T-cell (primary cell): ENCODE measurements around the gene ITGA5. TPM values are rescaled to one million over a fixed set of nuclear protein-coding genes. Genes with fewer than 3 reads are reported as not detected.
A peak's percentile ranks its signal among the peaks of the same experiment; 100 is the strongest.

Source experiments
- ATAC-seq, 4 experiments: fragments of 200-7000 bp in 3 of 4; fragments of 150-1000 bp in 1 of 4; cut with Tn5 transposase; replicated peaks in 1 of 4; 1 replicate in 3 of 4; 2 replicates in 1 of 4; pipeline ENCODE4 v1.10.0; 2021; ENCODE audit warnings: moderate library complexity in 3 of 4, mild to moderate bottlenecking in 2 of 4, moderate number of reproducible peaks in 1 of 4
- CTCF ChIA-PET, 2 donors: fragments of 300-600 bp; sonication (Branson Sonifier 250); formaldehyde crosslinking; loops; one replicate each; lab custom pipeline; 2022; ENCODE audit warnings: antibody characterized with exemption in 2 of 2; lab: Charles Lee
- POLR2A ChIA-PET, 2 donors: fragments of 300-600 bp; sonication (Branson Sonifier 250); formaldehyde crosslinking; loops; one replicate each; lab custom pipeline; 2022; ENCODE audit warnings: antibody characterized with exemption in 2 of 2; lab: Charles Lee
- DNase-seq, 35 experiments: peaks; one replicate each; pipeline versions ENCODE4 v3.0.0 to v3.0.0-alpha.2; 2013 to 2023
- H3K27ac ChIP-seq: one replicate; pipeline ENCODE4 v1.5.1; 2013; ENCODE audit warnings: low read length
- H3K27me3 ChIP-seq, 2 experiments: replicated peaks in 1 of 2; 1 replicate in 1 of 2; 2 replicates in 1 of 2; pipeline versions ENCODE4 v1.6.1 to v1.7.0; 2013; ENCODE audit warnings: low read length in 1 of 2, mixed read lengths in 1 of 2; ENCODE audit not compliant: control insufficient read depth in 2 of 2, insufficient read depth in 2 of 2; ENCODE audit errors: extremely low read depth in 1 of 2
- H3K36me3 ChIP-seq, 2 donors: 1 replicate in 1 of 2; 2 replicates in 1 of 2; pipeline versions ENCODE4 v1.6.1 to v1.7.0; 2013; ENCODE audit warnings: low read length in 1 of 2; ENCODE audit not compliant: control insufficient read depth in 2 of 2, insufficient read depth in 1 of 2; ENCODE audit errors: extremely low read depth in 1 of 2
- H3K4me1 ChIP-seq, 2 experiments: 1 replicate in 1 of 2; 2 replicates in 1 of 2; pipeline versions ENCODE4 v1.6.1 to v1.7.0; 2013; ENCODE audit warnings: low read length in 2 of 2, mixed read lengths in 1 of 2; ENCODE audit not compliant: insufficient read depth in 2 of 2, control insufficient read depth in 1 of 2; ENCODE audit errors: extremely low read depth in 1 of 2
- H3K4me3 ChIP-seq, 2 donors: 1 replicate in 1 of 2; 2 replicates in 1 of 2; pipeline versions ENCODE4 v1.5.1 to v1.7.0; 2013; ENCODE audit warnings: mild to moderate bottlenecking in 2 of 2, low read length in 1 of 2, moderate library complexity in 1 of 2; ENCODE audit not compliant: control insufficient read depth in 1 of 2; ENCODE audit errors: extremely low read depth in 1 of 2
- H3K9me3 ChIP-seq: 2 replicates; pipeline ENCODE4 v1.7.0; 2013
- H3K27ac Mint-ChIP-seq, 2 donors: one replicate each; pipeline ENCODE4 v1.8.0; 2020 to 2021; ENCODE audit warnings: mild to moderate bottlenecking in 2 of 2, mixed read lengths in 2 of 2
- H3K27me3 Mint-ChIP-seq, 2 donors: one replicate each; pipeline ENCODE4 v1.8.0; 2021 to 2022; ENCODE audit warnings: mixed read lengths in 2 of 2
- H3K36me3 Mint-ChIP-seq: one replicate; pipeline ENCODE4 v1.8.0; 2021; ENCODE audit warnings: mixed read lengths
- H3K4me1 Mint-ChIP-seq, 3 donors: one replicate each; pipeline ENCODE4 v1.8.0; 2020 to 2022; ENCODE audit warnings: mixed read lengths in 3 of 3, mild to moderate bottlenecking in 1 of 3
- H3K4me3 Mint-ChIP-seq, 3 donors: one replicate each; pipeline ENCODE4 v1.8.0; 2020 to 2022; ENCODE audit warnings: mild to moderate bottlenecking in 3 of 3, mixed read lengths in 3 of 3, moderate library complexity in 3 of 3
- H3K9me3 Mint-ChIP-seq, 3 donors: one replicate each; pipeline ENCODE4 v1.8.0; 2020 to 2022; ENCODE audit warnings: mixed read lengths in 3 of 3
- WGBS: methylation state at CpG from one replicate; pipeline ENCODE4 v1.1.5; 2013; ENCODE audit warnings: missing lambda C conversion rate; ENCODE audit not compliant: insufficient coverage; 5-methylcytosine and 5-hydroxymethylcytosine counted together
- total RNA-seq, 35 experiments: library from RNA in 6 of 35; stranded (reverse) in 6 of 35; fragments of 120-200 nt in 1 of 35; gene quantifications; one replicate each; pipeline versions ENCODE4 v1.2.1 to v1.2.4 and lab custom pipeline; 2013 to 2026

The ITGA5 gene
- total RNA-seq (100 to 1,000 TPM in 3 of 5 donors, 10 to 100 TPM in 2; 58.6 to 183 (median 169) TPM), total RNA-seq (lab: John Stamatoyannopoulos, UW) (23.4 to 582 (median 192) reads per million in 29 experiments)
- total RNA-seq (2013) = 74.4 TPM

DNA sequence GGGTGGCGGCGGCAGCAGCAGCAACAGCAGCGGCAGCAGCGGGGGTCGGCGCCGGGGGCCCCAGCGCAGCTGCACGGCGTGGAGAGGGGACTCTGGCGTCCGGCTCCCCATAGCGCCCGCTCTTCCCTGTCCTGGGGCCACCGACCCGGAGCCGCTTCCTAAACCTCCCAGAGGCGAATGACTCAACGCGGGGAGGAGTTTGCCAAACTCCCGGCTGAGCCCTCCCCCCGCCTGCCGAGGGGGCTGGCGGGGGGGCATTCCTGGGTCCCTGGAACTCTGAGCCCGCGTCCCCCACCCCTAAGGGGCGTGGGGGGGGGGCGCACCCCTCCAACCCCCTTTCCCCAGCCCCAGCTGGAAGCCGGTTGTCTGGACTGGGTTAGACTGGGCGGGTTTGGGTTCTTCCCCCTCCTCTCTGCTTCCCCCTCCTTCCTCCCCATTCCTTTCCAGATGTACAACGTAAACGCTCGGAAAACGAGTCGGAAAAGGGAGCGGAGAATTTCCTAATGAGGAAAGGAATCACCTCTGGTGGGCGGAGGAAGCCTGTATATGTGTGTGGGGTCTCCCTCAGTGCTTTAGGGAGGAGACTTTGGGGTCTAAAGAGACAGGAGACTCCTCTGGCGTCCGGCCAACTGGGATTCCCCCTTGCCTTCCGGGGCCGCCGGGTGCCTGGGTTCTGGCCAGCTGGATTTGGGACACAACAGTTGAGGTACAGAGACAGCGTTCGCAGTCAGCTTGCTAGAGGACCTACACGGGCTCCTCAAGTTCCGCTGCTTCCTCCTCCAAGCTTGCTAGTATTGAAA, at the start of gene ITGA5:
Gene ITGA5, minus strand, starts transcription at position 179 of the 800 bp plus-strand sequence. Its CDS starts 68 bp downstream, at position 111.
- ChIA-PET CTCF (interaction anchor here (0.6 to 5.3 kb wide), 4 partner anchors 16 to 204 kb away, joined by 3 to 40 read pairs (median 12); no protein-coding TSS in a partner anchor), POLR2A (interaction anchor here in 1 of 2 donors (1.5 kb wide), 1 partner anchor 20 kb away, joined by 7 read pairs; no protein-coding TSS in a partner anchor)
- ATAC-seq = peak; percentile 20 to 51 (median 37)
- Mint-ChIP-seq H3K27me3 (no peaks in the 10 kb centered on the region), H3K4me1 (peaks cover 53 to 69% (median 64%) of the 10 kb centered on the region in 3 donors), H3K27ac (peak within 1 kb of the TSS; percentile 97 to 98), H3K4me3 (peak within 1 kb of the TSS; percentile 81 to 97 (median 95)), H3K36me3 (no peaks in the 10 kb centered on the region), H3K9me3 (no peaks in the 10 kb centered on the region)
- H3K4me1 ChIP-seq = peaks cover 29 to 61% of the 10 kb centered on the region in 2 experiments
- H3K36me3 ChIP-seq = no peaks in the 10 kb centered on the region
- peaks cover 0 to 14% of the 10 kb centered on the region in 2 experiments for H3K27me3 ChIP-seq
- 12% methylated on average over 26 of the region's 46 CpGs for WGBS
- DNase-seq = peak in 7 of 35 experiments; percentile 20 to 65 (median 44)
- peak within 1 kb of the TSS; percentile 83 to 94 for H3K4me3 ChIP-seq
- H3K27ac ChIP-seq = peak within 1 kb of the TSS; percentile 91
- H3K9me3 ChIP-seq = no peaks in the 10 kb centered on the region

DNA sequence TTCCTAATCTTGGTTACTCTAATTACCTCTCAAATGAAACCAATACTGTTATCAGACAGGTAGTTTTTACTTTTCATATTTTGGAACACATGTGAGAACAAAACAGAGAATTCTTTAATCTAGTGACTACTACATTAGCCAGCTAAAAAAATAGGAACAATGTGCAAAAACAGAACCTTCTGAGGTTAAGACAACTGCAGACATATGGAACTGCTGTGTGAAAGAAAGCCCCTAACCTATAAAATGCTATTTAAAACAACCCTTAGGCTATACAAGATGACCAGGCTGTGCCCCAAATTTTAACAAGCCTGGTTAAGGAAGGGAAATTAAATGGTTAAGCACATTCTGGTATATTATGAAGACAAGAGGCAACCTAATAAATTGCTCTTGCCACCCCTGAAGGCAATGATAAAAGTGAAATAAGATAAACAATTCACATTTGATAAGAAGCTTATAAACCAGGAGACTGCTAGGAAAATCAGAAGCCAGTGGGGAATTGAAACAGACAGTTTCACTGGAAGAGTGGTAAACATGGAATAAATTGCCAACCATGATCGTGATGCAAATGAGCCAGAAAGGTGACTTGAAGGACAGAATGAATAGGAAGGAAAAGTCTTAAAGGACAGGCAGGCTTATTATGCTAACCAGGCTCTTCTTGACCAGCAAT, 46.9 kb upstream of the ITGA5 start:
- DNase-seq (no peak), ATAC-seq (no peak)
- no peak overlapping the region for H3K27ac Mint-ChIP-seq
- ChIA-PET POLR2A (no interaction called here), CTCF (interaction anchor here in 1 of 2 donors (0.7 kb wide), 1 partner anchor 203 kb away, joined by 3 read pairs; no protein-coding TSS in a partner anchor)
- no peaks in the 10 kb centered on the region for H3K36me3 Mint-ChIP-seq
- Histone ChIP-seq H3K9me3 (no peaks in the 10 kb centered on the region), H3K27ac (no peak overlapping the region), H3K27me3 (peaks cover 0 to 3% of the 10 kb centered on the region in 2 experiments), H3K4me3 (no peak overlapping the region), H3K36me3 (no peaks in the 10 kb centered on the region), H3K4me1 (no peaks in the 10 kb centered on the region)
- H3K27me3 Mint-ChIP-seq = peaks cover 17 to 19% of the 10 kb centered on the region in 2 donors
- H3K9me3 Mint-ChIP-seq = no peaks in the 10 kb centered on the region
- no peak overlapping the region for H3K4me3 Mint-ChIP-seq
- H3K4me1 Mint-ChIP-seq = no peaks in the 10 kb centered on the region
- WGBS = 57% methylated on average over 1 of the region's 1 CpG

DNA sequence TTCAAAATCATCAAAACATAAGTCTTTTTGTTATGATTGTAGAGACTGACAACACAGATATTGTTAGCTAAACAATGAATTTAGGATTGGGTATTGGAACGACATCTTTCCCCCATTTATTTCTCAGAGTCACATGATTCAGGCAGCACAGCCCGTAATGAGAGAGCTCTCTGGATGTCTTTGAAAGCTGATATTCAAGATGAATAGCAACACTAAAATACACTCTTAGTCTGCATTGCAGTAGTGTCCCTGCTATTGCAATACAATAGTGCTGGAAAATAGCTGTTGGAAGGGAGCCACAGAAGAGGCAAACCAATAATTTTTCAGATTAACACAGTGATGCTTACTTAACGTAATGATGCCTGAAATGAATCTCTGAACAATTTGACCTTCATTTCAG, 44.4 kb upstream of the ITGA5 start:
- CTCF ChIA-PET = interaction anchor here in 1 of 2 donors (1.8 kb wide), 1 partner anchor 24 kb away, joined by 4 read pairs; no protein-coding TSS in a partner anchor
- peaks cover 0 to 3% of the 10 kb centered on the region in 2 experiments for H3K27me3 ChIP-seq
- ATAC-seq (no peak), DNase-seq (no peak)
- no peak overlapping the region for H3K27ac ChIP-seq
- Mint-ChIP-seq H3K9me3 (no peaks in the 10 kb centered on the region), H3K4me1 (no peaks in the 10 kb centered on the region), H3K27ac (no peak overlapping the region), H3K4me3 (no peak overlapping the region), H3K27me3 (peaks cover 19 to 20% of the 10 kb centered on the region in 2 donors), H3K36me3 (no peaks in the 10 kb centered on the region)
- no peaks in the 10 kb centered on the region for H3K36me3 ChIP-seq
- H3K4me1 ChIP-seq = no peaks in the 10 kb centered on the region
- WGBS = 100% methylated on average over 1 of the region's 3 CpGs
- no peaks in the 10 kb centered on the region for H3K9me3 ChIP-seq
- POLR2A ChIA-PET = interaction anchor here in 1 of 2 donors (0.6 kb wide), 2 partner anchors 455 to 522 kb away, joined by 4 to 8 read pairs; partner anchors contain the start of gene HOXC8
- no peak overlapping the region for H3K4me3 ChIP-seq

DNA sequence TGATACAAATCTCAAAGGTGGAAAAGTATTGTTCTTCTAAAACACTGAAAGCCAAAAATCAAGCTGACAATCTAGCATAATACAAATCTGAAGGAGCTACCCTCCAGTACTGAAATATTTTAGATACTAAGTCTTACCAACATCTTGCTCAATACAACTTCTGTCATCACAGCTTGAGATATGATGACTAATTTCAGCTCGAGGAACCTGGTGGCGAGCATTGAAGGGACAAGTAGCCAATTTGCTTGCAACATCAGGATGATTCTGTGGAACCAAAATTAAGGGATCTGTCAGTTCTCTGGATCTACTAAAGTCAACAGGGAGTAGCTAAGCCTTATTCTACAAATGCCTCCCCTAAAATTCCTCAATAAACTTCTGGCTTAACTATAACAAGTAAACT, 44.0 kb upstream of the ITGA5 start:
- Mint-ChIP-seq H3K4me1 (no peaks in the 10 kb centered on the region), H3K27me3 (peaks cover 19 to 20% of the 10 kb centered on the region in 2 donors), H3K4me3 (no peak overlapping the region), H3K9me3 (no peaks in the 10 kb centered on the region), H3K36me3 (no peaks in the 10 kb centered on the region), H3K27ac (no peak overlapping the region)
- Histone ChIP-seq H3K36me3 (no peaks in the 10 kb centered on the region), H3K9me3 (no peaks in the 10 kb centered on the region), H3K27me3 (peaks cover 0 to 3% of the 10 kb centered on the region in 2 experiments), H3K27ac (no peak overlapping the region), H3K4me3 (no peak overlapping the region), H3K4me1 (no peaks in the 10 kb centered on the region)
- DNase-seq (no peak), ATAC-seq (no peak)
- ChIA-PET POLR2A (interaction anchor here in 1 of 2 donors (0.6 kb wide), 3 partner anchors 11 to 522 kb away, joined by 3 to 8 read pairs (median 4); partner anchors contain the start of gene HOXC8), CTCF (interaction anchor here in 1 of 2 donors (1.3 to 1.8 kb wide), 2 partner anchors 23 to 64 kb away, joined by 4 read pairs; no protein-coding TSS in a partner anchor)
- WGBS = 75% methylated on average over 2 of the region's 2 CpGs

DNA sequence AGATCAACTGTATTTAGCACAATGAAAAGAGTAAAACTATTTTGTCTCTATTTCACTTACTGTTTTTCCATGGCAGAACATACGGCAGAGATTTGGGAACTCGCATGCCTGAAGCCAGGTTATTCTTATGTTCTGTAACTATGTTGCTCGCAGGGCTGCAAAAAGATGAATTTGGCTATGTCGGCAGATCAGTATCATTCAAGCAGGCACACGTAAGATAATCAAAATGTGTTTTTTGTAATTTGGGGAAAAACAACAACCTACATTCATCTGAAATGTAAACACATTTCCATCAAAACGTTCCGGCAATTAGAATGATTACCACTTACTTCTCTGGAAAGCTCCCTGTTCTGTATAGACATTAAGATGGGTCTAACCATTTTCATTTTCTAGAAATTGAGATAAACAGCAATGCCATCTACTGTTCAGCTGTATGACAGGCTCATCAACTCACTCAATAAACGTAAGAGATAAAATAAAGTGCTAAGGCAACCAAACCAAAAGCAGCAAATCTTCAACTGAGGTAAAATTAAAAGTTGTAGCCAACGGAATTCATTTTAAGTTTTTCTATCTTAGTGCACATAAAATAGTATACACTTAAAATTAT, 41.4 kb upstream of the ITGA5 start:
- Mint-ChIP-seq H3K27ac (no peak overlapping the region), H3K4me3 (no peak overlapping the region), H3K4me1 (no peaks in the 10 kb centered on the region), H3K36me3 (no peaks in the 10 kb centered on the region), H3K27me3 (peaks cover 19 to 20% of the 10 kb centered on the region in 2 donors), H3K9me3 (no peaks in the 10 kb centered on the region)
- H3K27ac ChIP-seq = no peak overlapping the region
- WGBS = no CpG with 5 or more reads among the region's 9 CpGs
- no peak for DNase-seq
- H3K9me3 ChIP-seq = no peaks in the 10 kb centered on the region
- H3K4me1 ChIP-seq = no peaks in the 10 kb centered on the region
- no peak for ATAC-seq
- H3K27me3 ChIP-seq = peaks cover 0 to 3% of the 10 kb centered on the region in 2 experiments
- no peak overlapping the region for H3K4me3 ChIP-seq
- CTCF ChIA-PET = interaction anchor here in 1 of 2 donors (1.2 kb wide), 1 partner anchor 81 kb away, joined by 4 read pairs; no protein-coding TSS in a partner anchor
- POLR2A ChIA-PET = interaction anchor here in 1 of 2 donors (0.6 to 0.7 kb wide), 2 partner anchors 10 to 14 kb away, joined by 3 read pairs; no protein-coding TSS in a partner anchor
- H3K36me3 ChIP-seq = no peaks in the 10 kb centered on the region
